Astrocyte of the spinal cord (primary cell): Measurements from ENCODE around the gene WDR47.

Source experiments
- DNase-seq: peaks from one replicate; pipeline ENCODE4 v3.0.0; 2011; ENCODE audit warnings: low read depth, low spot score
- H3K4me3 ChIP-seq: 2 replicates; pipeline ENCODE4 v1.5.1; 2011; ENCODE audit warnings: low read depth, mild to moderate bottlenecking, low read length, moderate library complexity
- CTCF ChIP-seq: IDR thresholded peaks from 2 replicates; pipeline ENCODE4 v1.5.1; 2012; ENCODE audit warnings: low read depth, mild to moderate bottlenecking, low read length, inconsistent platforms
- in situ Hi-C: cut with HindIII; loops from 2 replicates; pipeline ENCODE4 v1.10.0; 2017; ENCODE audit warnings: low sequenced_read_pairs

Gene WDR47

GRCh38 chr1:108955881-108956280, 86.0 kb downstream of the WDR47 start:
- DNase-seq = no peak
- in situ Hi-C loops = no loop called here
- no peak for TF ChIP-seq CTCF
- H3K4me3 ChIP-seq = no peak overlapping the region

- DNase-seq = no peak
- TF ChIP-seq CTCF = no peak
- in situ Hi-C loops = no loop called here
- no peak overlapping the region for H3K4me3 ChIP-seq
Measured at GRCh38 chr1:108955111-108955510, 86.8 kb downstream of the WDR47 start.

GRCh38 chr1:108953452-108953851, 88.5 kb downstream of the WDR47 start:
- in situ Hi-C loops = no loop called here
- DNase-seq = no peak
- H3K4me3 ChIP-seq = no peak overlapping the region
- no peak for TF ChIP-seq CTCF

- no peak overlapping the region for H3K4me3 ChIP-seq
- no peak for DNase-seq
- in situ Hi-C loops = no loop called here
- no peak for TF ChIP-seq CTCF
Measured at GRCh38 chr1:108951242-108951641, 90.7 kb downstream of the WDR47 start.

- no peak for TF ChIP-seq CTCF
- in situ Hi-C loops = no loop called here
- H3K4me3 ChIP-seq = no peak overlapping the region
- no peak for DNase-seq
Measured at GRCh38 chr1:108949044-108949443, 92.9 kb downstream of the WDR47 start.

GRCh38 chr1:108947871-108948525, 93.9 kb downstream of the WDR47 start:
- peak; percentile 16 for DNase-seq
- in situ Hi-C loops = no loop called here
- no peak for TF ChIP-seq CTCF
- H3K4me3 ChIP-seq = no peak overlapping the region
